GM23338 (cell line): Measurements from ENCODE around the gene UVSSA. TPM values are rescaled to one million over a fixed set of nuclear protein-coding genes. Genes with fewer than 3 reads are reported as not detected.
A peak's percentile ranks its signal among the peaks of the same experiment; 100 is the strongest.

ENCODE experiments used
- ATAC-seq: fragments of 200-7000 bp; cut with Tn5 transposase; 3 replicates; pipeline ENCODE4 v1.9.1; 2020
- DNase-seq: peaks from one replicate; pipeline ENCODE4 v3.0.0-alpha.2; 2015; ENCODE audit warnings: low spot score
- H2AFZ ChIP-seq: fragments of 200-600 bp; sonication (generic); 2 replicates; pipeline ENCODE4 v1.8.0; 2016; ENCODE audit warnings: antibody characterized with exemption, mild to moderate bottlenecking, moderate library complexity
- H3F3A ChIP-seq: fragments of 200-600 bp; sonication (generic); replicated peaks from 2 replicates; pipeline ENCODE4 v1.8.0; 2017; ENCODE audit warnings: antibody characterized with exemption, mixed run types, low read depth
- H3K27ac ChIP-seq: fragments of 200-600 bp; sonication (generic); 2 replicates; pipeline ENCODE4 v1.6.1; 2016; ENCODE audit warnings: low read depth
- H3K27me3 ChIP-seq: fragments of 200-600 bp; sonication (generic); 2 replicates; pipeline ENCODE4 v1.8.0; 2016; ENCODE audit warnings: mild to moderate bottlenecking, mixed run types, moderate library complexity; ENCODE audit not compliant: insufficient read depth
- H3K36me3 ChIP-seq: fragments of 200-600 bp; sonication (generic); 2 replicates; pipeline ENCODE4 v1.8.0; 2016; ENCODE audit warnings: mild to moderate bottlenecking; ENCODE audit not compliant: insufficient read depth
- H3K4me1 ChIP-seq: fragments of 200-600 bp; sonication (generic); 2 replicates; pipeline ENCODE4 v1.8.0; 2016; ENCODE audit warnings: mild to moderate bottlenecking, moderate library complexity; ENCODE audit not compliant: insufficient read depth
- H3K4me2 ChIP-seq: fragments of 200-600 bp; sonication (generic); 2 replicates; pipeline ENCODE4 v1.7.1; 2017; ENCODE audit warnings: mixed run types
- H3K4me3 ChIP-seq: fragments of 200-600 bp; sonication (generic); 2 replicates; pipeline ENCODE4 v1.6.1; 2016; ENCODE audit warnings: mixed run types
- H3K79me2 ChIP-seq: fragments of 200-600 bp; sonication (generic); replicated peaks from 2 replicates; pipeline ENCODE4 v1.8.0; 2017; ENCODE audit warnings: mild to moderate bottlenecking; ENCODE audit not compliant: insufficient read depth
- H3K9me2 ChIP-seq: fragments of 200-600 bp; sonication (generic); 2 replicates; pipeline ENCODE4 v1.8.0; 2017; ENCODE audit not compliant: insufficient read depth
- H4K20me1 ChIP-seq: fragments of 200-600 bp; sonication (generic); replicated peaks from 2 replicates; pipeline ENCODE4 v1.8.0; 2017; ENCODE audit warnings: mild to moderate bottlenecking; ENCODE audit not compliant: insufficient read depth
- H3K27ac Mint-ChIP-seq: 2 replicates; pipeline ENCODE4 v1.8.0; 2020; ENCODE audit warnings: inconsistent platforms, mild to moderate bottlenecking, moderate library complexity, mixed read lengths
- H3K27me3 Mint-ChIP-seq: 3 replicates; pipeline ENCODE4 v1.8.0; 2022; ENCODE audit warnings: low read depth, mild to moderate bottlenecking, moderate library complexity, mixed read lengths, inconsistent platforms; ENCODE audit not compliant: insufficient read depth, poor library complexity
- H3K36me3 Mint-ChIP-seq: 3 replicates; pipeline ENCODE4 v1.8.0; 2021; ENCODE audit warnings: low read depth, mild to moderate bottlenecking, inconsistent platforms, moderate library complexity, mixed read lengths
- H3K4me1 Mint-ChIP-seq: 3 replicates; pipeline ENCODE4 v1.8.0; 2020; ENCODE audit warnings: mild to moderate bottlenecking, inconsistent platforms, mixed read lengths
- H3K4me3 Mint-ChIP-seq: 3 replicates; pipeline ENCODE4 v1.8.0; 2021; ENCODE audit warnings: moderate library complexity, mild to moderate bottlenecking, inconsistent platforms, mixed read lengths
- H3K9me3 Mint-ChIP-seq: 3 replicates; pipeline ENCODE4 v1.8.0; 2020; ENCODE audit warnings: moderate library complexity, mild to moderate bottlenecking, inconsistent platforms, mixed read lengths
- CREB1 ChIP-seq: fragments of 250-450 bp; sonication (Bioruptor Pico); IDR thresholded peaks from 2 replicates; pipeline ENCODE4 v1.5.0; 2020; ENCODE audit warnings: low read depth, mild to moderate bottlenecking, moderate library complexity
- CTCF ChIP-seq, 2 experiments: fragments of 200-600 bp in 1 of 2; sonication (generic) in 1 of 2; conservative IDR thresholded peaks; 2 replicates each; pipeline versions ENCODE4 v1.5.1 to v1.6.1; 2016 to 2017; ENCODE audit warnings: antibody characterized with exemption in 2 of 2, low read depth in 2 of 2, mild to moderate bottlenecking in 2 of 2, moderate library complexity in 1 of 2
- ETS1 ChIP-seq: IDR thresholded peaks from 2 replicates; pipeline ENCODE4 v1.6.1; 2016; ENCODE audit warnings: antibody characterized with exemption
- EZH2 ChIP-seq: fragments of 200-600 bp; sonication (generic); IDR thresholded peaks from one replicate; pipeline ENCODE4 v1.8.0; 2017; ENCODE audit warnings: antibody characterized with exemption, mild to moderate bottlenecking, low read depth; ENCODE audit not compliant: unreplicated experiment
- EZH2phosphoT487 ChIP-seq: fragments of 200-600 bp; sonication (generic); IDR thresholded peaks from one replicate; pipeline ENCODE4 v1.8.1; 2018; ENCODE audit warnings: antibody characterized with exemption; ENCODE audit not compliant: unreplicated experiment
- JUNB ChIP-seq: IDR thresholded peaks from one replicate; pipeline ENCODE4 v1.6.1; 2016; ENCODE audit warnings: antibody characterized with exemption; ENCODE audit not compliant: unreplicated experiment
- NANOG ChIP-seq: IDR thresholded peaks from 2 replicates; pipeline ENCODE4 v1.6.1; 2016; ENCODE audit warnings: antibody characterized with exemption, borderline replicate concordance
- POLR2AphosphoS5 ChIP-seq: IDR thresholded peaks from 2 replicates; pipeline ENCODE4 v1.6.1; 2016; ENCODE audit warnings: antibody characterized with exemption, low read depth
- REST ChIP-seq: IDR thresholded peaks from one replicate; pipeline ENCODE4 v1.6.1; 2018; ENCODE audit warnings: antibody characterized with exemption; ENCODE audit not compliant: unreplicated experiment
- STAT1 ChIP-seq: IDR thresholded peaks from one replicate; pipeline ENCODE4 v1.6.1; 2016; ENCODE audit warnings: antibody characterized with exemption; ENCODE audit not compliant: unreplicated experiment
- ZNF114 ChIP-seq: fragments of 250-450 bp; sonication (Bioruptor Pico); IDR thresholded peaks from 2 replicates; pipeline ENCODE4 v1.5.0; 2020; ENCODE audit warnings: mild to moderate bottlenecking, moderate library complexity
- ZNF331 ChIP-seq: fragments of 250-450 bp; sonication (Bioruptor Pico); IDR thresholded peaks from 2 replicates; pipeline ENCODE4 v1.5.0; 2020; ENCODE audit warnings: low read depth, mild to moderate bottlenecking, moderate library complexity
- ZNF462 ChIP-seq: fragments of 250-450 bp; sonication (Bioruptor Pico); IDR thresholded peaks from 2 replicates; pipeline ENCODE4 v1.5.0; 2020; ENCODE audit warnings: mild to moderate bottlenecking, moderate library complexity
- polyA plus RNA-seq: library from polyadenylated mRNA; unstranded; fragments of >200 nt; fragmentation: Nextera tagmentation; extraction: Ambion mirVana; gene quantifications from 2 replicates; pipeline ENCODE4 v1.2.1, GENCODE V29; 2016
- total RNA-seq: library from RNA; depleted of rRNA; stranded (reverse); fragments of >200 nt; shearing (Covaris generic); gene quantifications from 2 replicates; pipeline ENCODE4 v1.2.3, GENCODE V29; 2014

UVSSA gene
- total and polyA plus RNA-seq, 2 experiments from 2014 or later: 6.5 to 27.7 TPM

- H2AFZ ChIP-seq: no peak overlapping the region
- no peaks in the 10 kb centered on the region; the same call in 2 of the 3 replicates for H3K36me3 Mint-ChIP-seq
- no peaks in the 10 kb centered on the region for H3K36me3 ChIP-seq
- DNase-seq (peak; percentile 65), ATAC-seq (peak; percentile 8)
- H3K4me1 ChIP-seq: peaks cover 16% of the 10 kb centered on the region; the same call in 1 of the 2 replicates
- peaks cover 87% of the 10 kb centered on the region for H3K27me3 Mint-ChIP-seq
- H3K4me2 ChIP-seq: peak overlapping the region; percentile 68
- H3K4me3 Mint-ChIP-seq: no peak overlapping the region
- H3K27ac ChIP-seq: no peak overlapping the region
- H3K4me1 Mint-ChIP-seq: peaks cover 14% of the 10 kb centered on the region
- H3K27me3 ChIP-seq: peaks cover 98% of the 10 kb centered on the region
- no peak overlapping the region for H3K27ac Mint-ChIP-seq
- H3K79me2 ChIP-seq: no peaks in the 10 kb centered on the region
- peak overlapping the region; percentile 49 for H3K4me3 ChIP-seq
- H4K20me1 ChIP-seq: peaks cover 2% of the 10 kb centered on the region
- H3F3A ChIP-seq: 0 out of 2 replicates have a peak, but pooled peaks cover 3% of the 10 kb centered on the region
- no peaks in the 10 kb centered on the region; the same call in 2 of the 3 replicates for H3K9me3 Mint-ChIP-seq
- TF ChIP-seq CTCF (conservative IDR thresholded peaks at IDR 0.05; ENCODE audit: low read depth in 2 of 2) (peak in 1 of 2 experiments; percentile 33; a peak in 1 of 4 replicates), ETS1 (no peak), CREB1 (no peak), POLR2AphosphoS5 (no peak), ZNF114 (CRISPR knock-in tag) (no peak), EZH2phosphoT487 (peak; percentile 84), JUNB (no peak), EZH2 (peak; percentile 86), ZNF462 (CRISPR knock-in tag) (no peak), NANOG (no peak), ZNF331 (no peak), REST (no peak), STAT1 (no peak)
- no peaks in the 10 kb centered on the region for H3K9me2 ChIP-seq
Observed at GRCh38 chr4:1405636-1406393, 58.8 kb downstream of the UVSSA start.
